Neural progenitor cell (in vitro differentiated cells): ENCODE measurements around the gene DPH3.

ENCODE experiments used
- EZH2phosphoT487 ChIP-seq: fragments of 200-600 bp; sonication (generic); IDR thresholded peaks from 2 replicates; pipeline ENCODE4 v1.6.1; 2017; ENCODE audit warnings: antibody characterized with exemption
- TF ChIP-seq, protein P1 (sequence below): fragments of 200-600 bp; sonication (generic); IDR thresholded peaks from 2 replicates; pipeline ENCODE4 v1.5.1; 2017; ENCODE audit warnings: antibody characterized with exemption, mild to moderate bottlenecking

DNA sequence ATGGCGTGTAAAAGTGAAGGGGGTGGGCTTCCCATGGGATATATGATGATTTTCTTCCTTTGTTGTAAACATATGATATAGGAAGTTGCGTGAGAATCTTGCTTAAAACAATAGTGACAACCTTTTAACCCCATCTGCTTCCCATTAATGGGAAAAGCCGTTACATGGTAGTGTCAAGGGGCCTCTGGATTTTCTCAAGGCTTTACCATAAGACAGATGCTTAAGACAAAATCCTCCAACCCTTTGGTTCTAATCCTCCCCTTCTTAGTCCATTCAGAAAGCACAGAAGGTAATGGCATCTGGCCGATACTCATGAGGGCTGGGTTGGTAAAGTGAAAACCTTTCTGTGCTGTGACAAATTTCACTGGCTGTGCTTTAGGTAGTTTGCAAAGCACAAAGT lies 25.0 kb downstream of the DPH3 start:
- TF ChIP-seq, protein P1, sequence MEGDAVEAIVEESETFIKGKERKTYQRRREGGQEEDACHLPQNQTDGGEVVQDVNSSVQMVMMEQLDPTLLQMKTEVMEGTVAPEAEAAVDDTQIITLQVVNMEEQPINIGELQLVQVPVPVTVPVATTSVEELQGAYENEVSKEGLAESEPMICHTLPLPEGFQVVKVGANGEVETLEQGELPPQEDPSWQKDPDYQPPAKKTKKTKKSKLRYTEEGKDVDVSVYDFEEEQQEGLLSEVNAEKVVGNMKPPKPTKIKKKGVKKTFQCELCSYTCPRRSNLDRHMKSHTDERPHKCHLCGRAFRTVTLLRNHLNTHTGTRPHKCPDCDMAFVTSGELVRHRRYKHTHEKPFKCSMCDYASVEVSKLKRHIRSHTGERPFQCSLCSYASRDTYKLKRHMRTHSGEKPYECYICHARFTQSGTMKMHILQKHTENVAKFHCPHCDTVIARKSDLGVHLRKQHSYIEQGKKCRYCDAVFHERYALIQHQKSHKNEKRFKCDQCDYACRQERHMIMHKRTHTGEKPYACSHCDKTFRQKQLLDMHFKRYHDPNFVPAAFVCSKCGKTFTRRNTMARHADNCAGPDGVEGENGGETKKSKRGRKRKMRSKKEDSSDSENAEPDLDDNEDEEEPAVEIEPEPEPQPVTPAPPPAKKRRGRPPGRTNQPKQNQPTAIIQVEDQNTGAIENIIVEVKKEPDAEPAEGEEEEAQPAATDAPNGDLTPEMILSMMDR: no peak
- no peak for TF ChIP-seq EZH2phosphoT487
